Neural progenitor cell (in vitro differentiated cells): ENCODE results near the gene FBN2. TPM values are rescaled to one million over a fixed set of nuclear protein-coding genes. Genes with fewer than 3 reads are reported as not detected.

Experiments
- DNase-seq: peaks from one replicate; pipeline ENCODE4 v3.0.0-alpha.2; 2016; ENCODE audit warnings: low spot score
- H2AFZ ChIP-seq: fragments of 200-600 bp; sonication (generic); replicated peaks from 2 replicates; pipeline ENCODE4 v1.6.1; 2016; ENCODE audit warnings: antibody characterized with exemption
- H3F3A ChIP-seq: fragments of 200-600 bp; sonication (generic); 2 replicates; pipeline ENCODE4 v1.6.1; 2016; ENCODE audit warnings: antibody characterized with exemption, low read depth
- H3K27ac ChIP-seq: fragments of 200-600 bp; sonication (generic); 2 replicates; pipeline ENCODE4 v1.5.1; 2016; ENCODE audit warnings: mild to moderate bottlenecking
- H3K27me3 ChIP-seq: fragments of 200-600 bp; sonication (generic); 2 replicates; pipeline ENCODE4 v1.6.1; 2016; ENCODE audit warnings: mild to moderate bottlenecking, moderate library complexity
- H3K36me3 ChIP-seq: fragments of 200-600 bp; sonication (generic); 2 replicates; pipeline ENCODE4 v1.5.1; 2016
- H3K4me1 ChIP-seq: fragments of 200-600 bp; sonication (generic); 2 replicates; pipeline ENCODE4 v1.6.1; 2016; ENCODE audit warnings: mixed run types
- H3K4me2 ChIP-seq: fragments of 200-600 bp; sonication (generic); 2 replicates; pipeline ENCODE4 v1.6.1; 2016
- H3K4me3 ChIP-seq: fragments of 200-600 bp; sonication (generic); 2 replicates; pipeline ENCODE4 v1.5.1; 2016
- H3K79me2 ChIP-seq: fragments of 200-600 bp; sonication (generic); 2 replicates; pipeline ENCODE4 v1.6.1; 2016; ENCODE audit warnings: low read depth
- H3K9ac ChIP-seq: fragments of 200-600 bp; sonication (generic); 2 replicates; pipeline ENCODE4 v1.6.1; 2016
- H3K9me3 ChIP-seq: fragments of 200-600 bp; sonication (generic); 2 replicates; pipeline ENCODE4 v1.5.1; 2016; ENCODE audit warnings: low read depth
- H4K20me1 ChIP-seq: fragments of 200-600 bp; sonication (generic); 2 replicates; pipeline ENCODE4 v1.6.1; 2016; ENCODE audit warnings: low read depth
- H3K27ac Mint-ChIP-seq: 3 replicates; pipeline ENCODE4 v1.8.0; 2021; ENCODE audit warnings: mixed read lengths
- H3K27me3 Mint-ChIP-seq: 2 replicates; pipeline ENCODE4 v1.8.0; 2022; ENCODE audit warnings: low read depth, mild to moderate bottlenecking, inconsistent platforms, moderate library complexity, mixed read lengths; ENCODE audit not compliant: insufficient read depth
- H3K36me3 Mint-ChIP-seq: 3 replicates; pipeline ENCODE4 v1.8.0; 2021; ENCODE audit warnings: mixed read lengths
- H3K4me1 Mint-ChIP-seq: 3 replicates; pipeline ENCODE4 v1.8.0; 2021; ENCODE audit warnings: mixed read lengths
- H3K4me3 Mint-ChIP-seq: 3 replicates; pipeline ENCODE4 v1.8.0; 2021; ENCODE audit warnings: mild to moderate bottlenecking, moderate library complexity, mixed read lengths
- H3K9me3 Mint-ChIP-seq: 3 replicates; pipeline ENCODE4 v1.8.0; 2020; ENCODE audit warnings: mixed read lengths
- CTCF ChIP-seq: fragments of 200-600 bp; sonication (generic); IDR thresholded peaks from 2 replicates; pipeline ENCODE4 v1.5.1; 2017; ENCODE audit warnings: antibody characterized with exemption, mild to moderate bottlenecking
- EZH2 ChIP-seq: fragments of 200-600 bp; sonication (generic); IDR thresholded peaks from 2 replicates; pipeline ENCODE4 v1.6.1; 2017; ENCODE audit warnings: antibody characterized with exemption, mild to moderate bottlenecking, moderate library complexity
- EZH2phosphoT487 ChIP-seq: fragments of 200-600 bp; sonication (generic); IDR thresholded peaks from 2 replicates; pipeline ENCODE4 v1.6.1; 2017; ENCODE audit warnings: antibody characterized with exemption
- total RNA-seq: library from RNA; depleted of rRNA; stranded (reverse); fragments of >200 nt; gene quantifications from 2 replicates; pipeline ENCODE4 v1.2.3, GENCODE V29; 2015; ENCODE audit warnings: low replicate concordance

Gene FBN2
- total RNA-seq, 1 donor from 2014 or later, result 88.1 TPM

- Mint-ChIP-seq H3K27me3 (no peaks in the 10 kb centered on the region), H3K36me3 (no peaks in the 10 kb centered on the region), H3K4me3 (no peak overlapping the region), H3K9me3 (no peaks in the 10 kb centered on the region), H3K4me1 (no peaks in the 10 kb centered on the region), H3K27ac (no peak overlapping the region)
- H3F3A ChIP-seq, result no peaks in the 10 kb centered on the region
- H2AFZ ChIP-seq, result no peak overlapping the region
- H3K9me3 ChIP-seq, result no peaks in the 10 kb centered on the region
- DNase-seq, result no peak
- no peaks in the 10 kb centered on the region for H3K27me3 ChIP-seq
- H3K4me1 ChIP-seq, result peaks cover 8% of the 10 kb centered on the region
- H3K9ac ChIP-seq, result no peak overlapping the region
- H3K4me2 ChIP-seq, result no peak overlapping the region
- no peaks in the 10 kb centered on the region for H3K79me2 ChIP-seq
- no peak overlapping the region for H3K4me3 ChIP-seq
- H3K36me3 ChIP-seq, result no peaks in the 10 kb centered on the region
- TF ChIP-seq EZH2 (no peak), EZH2phosphoT487 (no peak), CTCF (no peak)
- H3K27ac ChIP-seq, result no peak overlapping the region
- no peaks in the 10 kb centered on the region for H4K20me1 ChIP-seq
Observed at GRCh38 chr5:128566178-128566577, 28.1 kb upstream of the FBN2 start.

DNA sequence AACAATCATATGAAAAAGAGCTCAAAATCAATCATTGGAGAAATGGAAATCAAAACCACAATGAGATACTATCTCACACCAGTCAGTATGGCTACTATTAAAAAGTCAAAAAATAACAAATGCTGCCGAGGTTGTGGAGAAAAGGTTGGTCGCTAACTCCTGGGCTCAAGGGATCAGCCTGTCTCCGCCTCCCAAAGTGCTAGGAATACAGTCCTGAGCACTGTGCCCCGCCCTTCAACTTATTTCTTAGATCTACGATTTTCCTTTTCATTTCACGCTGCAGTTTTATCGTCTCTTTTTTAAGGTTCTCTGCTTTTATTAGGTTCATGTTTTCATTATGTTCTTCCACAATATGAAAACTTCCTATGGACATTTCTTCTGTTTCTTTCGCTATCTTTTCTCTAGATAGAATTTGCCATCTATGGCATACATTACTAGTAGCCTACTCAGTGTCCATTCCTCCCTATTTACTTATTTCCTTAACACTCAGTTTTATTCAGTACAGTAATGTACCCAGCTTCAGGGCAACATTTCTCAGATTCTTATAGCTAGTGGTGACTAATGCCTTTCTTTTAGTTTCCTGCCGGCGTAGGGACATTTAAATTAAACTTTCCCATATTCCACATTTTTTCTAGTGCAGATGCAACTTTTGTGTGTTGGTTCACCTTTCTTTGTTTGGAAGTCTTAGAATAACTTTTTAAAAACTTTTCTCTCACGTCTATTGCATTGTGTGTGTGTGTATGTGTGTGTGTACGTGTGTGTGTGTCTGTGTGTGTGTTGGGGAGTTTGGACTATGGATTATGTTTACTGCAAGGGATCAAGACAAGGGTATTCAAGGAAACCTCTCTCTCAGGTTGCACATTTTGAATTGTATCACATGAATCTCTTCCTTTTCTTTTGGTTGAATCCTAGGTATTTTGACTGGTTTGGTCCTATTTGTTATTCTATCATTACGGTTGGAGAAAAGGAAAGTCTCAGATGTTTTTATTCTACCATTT, 21.6 kb upstream of the FBN2 start:
- no peaks in the 10 kb centered on the region for H3K27me3 ChIP-seq
- H3K27me3 Mint-ChIP-seq, result no peaks in the 10 kb centered on the region
- H3K27ac Mint-ChIP-seq, result no peak overlapping the region
- H4K20me1 ChIP-seq, result no peaks in the 10 kb centered on the region
- TF ChIP-seq CTCF (no peak), EZH2phosphoT487 (no peak), EZH2 (no peak)
- no peak overlapping the region for H3K4me2 ChIP-seq
- H3K36me3 ChIP-seq, result no peaks in the 10 kb centered on the region
- H3K9me3 Mint-ChIP-seq, result peaks cover 3% of the 10 kb centered on the region
- H3K4me3 Mint-ChIP-seq, result no peak overlapping the region
- H3K9me3 ChIP-seq, result no peaks in the 10 kb centered on the region
- peaks cover 8% of the 10 kb centered on the region for H3K4me1 ChIP-seq
- H3K9ac ChIP-seq, result no peak overlapping the region
- H2AFZ ChIP-seq, result no peak overlapping the region
- no peaks in the 10 kb centered on the region for H3K79me2 ChIP-seq
- no peak overlapping the region for H3K27ac ChIP-seq
- no peaks in the 10 kb centered on the region for H3K4me1 Mint-ChIP-seq
- H3F3A ChIP-seq, result no peaks in the 10 kb centered on the region
- no peaks in the 10 kb centered on the region for H3K36me3 Mint-ChIP-seq
- no peak for DNase-seq
- H3K4me3 ChIP-seq, result no peak overlapping the region

GRCh38 chr5:128553747-128554146, 15.7 kb upstream of the FBN2 start:
- H3K9me3 Mint-ChIP-seq, result peaks cover 16% of the 10 kb centered on the region
- no peak overlapping the region for H3K27ac Mint-ChIP-seq
- no peaks in the 10 kb centered on the region for H3K4me1 Mint-ChIP-seq
- Histone ChIP-seq H3K36me3 (no peaks in the 10 kb centered on the region), H4K20me1 (no peaks in the 10 kb centered on the region), H3K9ac (no peak overlapping the region), H3K4me3 (no peak overlapping the region), H3K9me3 (no peaks in the 10 kb centered on the region), H2AFZ (no peak overlapping the region), H3K4me1 (no peaks in the 10 kb centered on the region), H3K79me2 (no peaks in the 10 kb centered on the region), H3K27me3 (no peaks in the 10 kb centered on the region), H3K27ac (no peak overlapping the region), H3F3A (no peaks in the 10 kb centered on the region), H3K4me2 (no peak overlapping the region)
- no peak for TF ChIP-seq CTCF
- no peak for TF ChIP-seq EZH2phosphoT487
- TF ChIP-seq EZH2, result no peak
- H3K4me3 Mint-ChIP-seq, result no peak overlapping the region
- DNase-seq, result no peak
- peaks cover 3% of the 10 kb centered on the region for H3K36me3 Mint-ChIP-seq
- no peaks in the 10 kb centered on the region for H3K27me3 Mint-ChIP-seq
